ENCODE data around the gene COX17. TPM values are rescaled to one million over a fixed set of nuclear protein-coding genes. Genes with fewer than 3 reads are reported as not detected.

COX17 gene
- total RNA-seq, 2 experiments from 2014 or later, result 63.7 to 69.8 TPM

- no peak overlapping the region for H3K27ac Mint-ChIP-seq
- H3K4me3 Mint-ChIP-seq, result no peak overlapping the region
- H3K36me3 Mint-ChIP-seq (ENCODE audit: low read depth), result peaks cover 3% of the 10 kb centered on the region
- ChIA-PET CTCF (no interaction called here), POLR2A (interaction anchor here (1.0 kb wide), 1 partner anchor 11 kb away, joined by 3 read pairs; no protein-coding TSS in a partner anchor)
- peaks cover 2% of the 10 kb centered on the region for H3K9me3 Mint-ChIP-seq
- no peak for DNase-seq
- no peaks in the 10 kb centered on the region for H3K27me3 Mint-ChIP-seq
- peaks cover 50% of the 10 kb centered on the region for H3K4me1 Mint-ChIP-seq
These were observed 51.6 kb downstream of the COX17 start for GRCh38 chr3:119625451-119626153.

- ChIA-PET POLR2A (no interaction called here), CTCF (no interaction called here)
- Mint-ChIP-seq H3K4me1 (peaks cover 37% of the 10 kb centered on the region), H3K27me3 (no peaks in the 10 kb centered on the region), H3K9me3 (peaks cover 2% of the 10 kb centered on the region), H3K36me3 (ENCODE audit: low read depth) (peaks cover 3% of the 10 kb centered on the region), H3K27ac (no peak overlapping the region), H3K4me3 (no peak overlapping the region)
- no peak for DNase-seq
These were observed 53.0 kb downstream of the COX17 start for GRCh38 chr3:119624002-119624720.

GRCh38 chr3:119620899-119621298 is 56.3 kb downstream of the COX17 start:
- no peaks in the 10 kb centered on the region for H3K36me3 Mint-ChIP-seq (ENCODE audit: low read depth)
- peaks cover 5% of the 10 kb centered on the region for H3K4me1 Mint-ChIP-seq
- CTCF ChIA-PET, result no interaction called here
- POLR2A ChIA-PET, result no interaction called here
- peaks cover 8% of the 10 kb centered on the region for H3K27me3 Mint-ChIP-seq
- no peak for DNase-seq
- peaks cover 2% of the 10 kb centered on the region for H3K9me3 Mint-ChIP-seq
- no peak overlapping the region for H3K27ac Mint-ChIP-seq
- H3K4me3 Mint-ChIP-seq, result no peak overlapping the region

Other genes starting within 250 kb of the COX17 start
- gene TMEM39A, start 213.8 kb downstream of the COX17 start, total RNA-seq, result 10 to 100 TPM; 42.7 to 42.8 TPM
- gene POGLUT1, start 208.4 kb downstream of the COX17 start, total RNA-seq, result 10 to 100 TPM; 19.2 to 22.2 TPM
- 10 to 100 TPM; 66.4 to 67.4 TPM for gene TIMMDC1, start 178.9 kb downstream of the COX17 start, total RNA-seq
- gene CD80, start 117.8 kb downstream of the COX17 start, total RNA-seq, result 10 to 100 TPM; 27.1 to 29.5 TPM
- gene ADPRH, start 97.9 kb downstream of the COX17 start, total RNA-seq, result 1 to 10 TPM; 8.6 to 8.8 TPM
- gene PLA1A, start 79.5 kb downstream of the COX17 start, total RNA-seq, result under 1 TPM in 1 of 2 experiments, not detected in 1; 0.25 TPM
- 1 to 10 TPM; 2.4 to 3.2 TPM for gene POPDC2, start 16.8 kb downstream of the COX17 start, total RNA-seq
- gene CFAP91, start 25.6 kb upstream of the COX17 start, total RNA-seq, result not detected
- under 1 TPM; 0.13 to 0.20 TPM for gene NR1I2, start 104.7 kb upstream of the COX17 start, total RNA-seq